Endothelial cell of umbilical vein (primary cell): Measurements from ENCODE around the gene FAM83D. TPM values are rescaled to one million over a fixed set of nuclear protein-coding genes. Genes with fewer than 3 reads are reported as not detected.

Source experiments
- BruUV-seq: library from RNA; stranded (reverse); fragments of 400-500 nt; replicated peaks from 2 replicates; lab custom pipeline; 2021; lab: Mats Ljungman, UMichigan
- CTCF ChIA-PET: fragments of 300-600, 350-600 bp; sonication (Branson Sonifier 250); formaldehyde crosslinking; loops from one replicate; lab custom pipeline; 2021; ENCODE audit warnings: antibody characterized with exemption, inconsistent platforms; lab: Charles Lee
- POLR2A ChIA-PET: fragments of 300-600, 350-600 bp; sonication (Branson Sonifier 250); formaldehyde crosslinking; loops from one replicate; lab custom pipeline; 2021; ENCODE audit warnings: antibody characterized with exemption, inconsistent platforms; lab: Charles Lee
- DNase-seq: peaks from one replicate; pipeline ENCODE4 v3.0.0-alpha.2; 2011; ENCODE audit warnings: low read depth, low spot score
- FAIRE-seq: peaks from 2 replicates; lab custom pipeline; 2011; peaks lifted over from hg19 to GRCh38; lab: Jason Lieb, UNC
- H2AFZ ChIP-seq: 2 replicates; pipeline ENCODE4 v1.6.0; 2012; ENCODE audit warnings: low read depth, low read length, control low read depth, inconsistent platforms
- H3K27ac ChIP-seq: 2 replicates; pipeline ENCODE4 v1.5.1; 2011; ENCODE audit warnings: low read depth, mild to moderate bottlenecking, control low read depth, low read length, moderate library complexity; ENCODE audit not compliant: insufficient read depth
- H3K27me3 ChIP-seq, 2 experiments: 2 replicates each; pipeline versions ENCODE4 v1.6.0 to v1.6.1; 2011; ENCODE audit warnings: low read length in 2 of 2, mixed read lengths in 1 of 2; ENCODE audit not compliant: control insufficient read depth in 2 of 2, insufficient read depth in 2 of 2
- H3K36me3 ChIP-seq, 2 experiments: 2 replicates in 1 of 2; 3 replicates in 1 of 2; pipeline ENCODE4 v1.5.1; 2011; ENCODE audit warnings: low read length in 2 of 2, mild to moderate bottlenecking in 1 of 2, moderate library complexity in 1 of 2; ENCODE audit not compliant: control insufficient read depth in 2 of 2, insufficient read depth in 2 of 2; ENCODE audit errors: extremely low read depth in 1 of 2
- H3K4me1 ChIP-seq: 3 replicates; pipeline ENCODE4 v1.5.1; 2011; ENCODE audit warnings: mild to moderate bottlenecking, low read length; ENCODE audit not compliant: control insufficient read depth, insufficient read depth; ENCODE audit errors: extremely low read depth
- H3K4me2 ChIP-seq: 2 replicates; pipeline ENCODE4 v1.6.1; 2011; ENCODE audit warnings: low read length, control low read depth, mixed read lengths; ENCODE audit not compliant: insufficient read depth
- H3K4me3 ChIP-seq, 3 experiments: fragments of 200-600 bp in 1 of 3; sonication (generic), shearing (Covaris generic) in 1 of 3; replicated peaks in 1 of 3; 2 replicates each; pipeline ENCODE4 v1.5.1; 2011 to 2016; ENCODE audit warnings: control low read depth in 3 of 3, low read length in 3 of 3, mild to moderate bottlenecking in 2 of 3, inconsistent platforms in 1 of 3, low read depth in 1 of 3, moderate library complexity in 1 of 3; ENCODE audit not compliant: insufficient read depth in 1 of 3
- H3K79me2 ChIP-seq: 2 replicates; pipeline ENCODE4 v1.6.0; 2012; ENCODE audit warnings: low read length, inconsistent platforms; ENCODE audit not compliant: control insufficient read depth, insufficient read depth
- H3K9ac ChIP-seq: replicated peaks from 2 replicates; pipeline ENCODE3; 2011; ENCODE audit warnings: low read length, control low read depth; ENCODE audit not compliant: insufficient read depth; ENCODE audit errors: extremely low read depth
- H3K9me1 ChIP-seq: replicated peaks from 3 replicates; pipeline ENCODE4 v1.6.0; 2011; ENCODE audit warnings: mild to moderate bottlenecking, low read length; ENCODE audit not compliant: control insufficient read depth, insufficient read depth; ENCODE audit errors: extremely low read depth
- H3K9me3 ChIP-seq: replicated peaks from 2 replicates; pipeline ENCODE4 v1.5.1; 2012; ENCODE audit warnings: low read length, inconsistent platforms; ENCODE audit not compliant: control insufficient read depth, insufficient read depth
- H4K20me1 ChIP-seq: replicated peaks from 2 replicates; pipeline ENCODE3; 2011; ENCODE audit warnings: mild to moderate bottlenecking, low read length; ENCODE audit not compliant: control insufficient read depth, insufficient read depth; ENCODE audit errors: extremely low read depth
- EZH2 ChIP-seq: IDR thresholded peaks from 2 replicates; pipeline ENCODE4 v1.6.1; 2012; ENCODE audit warnings: borderline replicate concordance, low read depth, mild to moderate bottlenecking, moderate library complexity, low read length, inconsistent platforms; ENCODE audit not compliant: severe bottlenecking
- FOS ChIP-seq: IDR thresholded peaks from 2 replicates; pipeline ENCODE4 v1.6.1; 2011; ENCODE audit warnings: mild to moderate bottlenecking, low read length, moderate library complexity, borderline replicate concordance; ENCODE audit not compliant: insufficient read depth
- GATA2 ChIP-seq: IDR thresholded peaks from 2 replicates; pipeline ENCODE4 v1.7.0; 2011; ENCODE audit warnings: low read depth, mild to moderate bottlenecking, moderate library complexity, mixed read lengths, low read length; ENCODE audit not compliant: insufficient read length, insufficient read depth
- JUN ChIP-seq: IDR thresholded peaks from 2 replicates; pipeline ENCODE4 v1.6.1; 2011; ENCODE audit warnings: borderline replicate concordance, low read depth; ENCODE audit not compliant: insufficient read length, insufficient read depth
- MYC ChIP-seq: IDR thresholded peaks from one replicate; pipeline ENCODE4 v1.6.1; 2011; ENCODE audit warnings: mild to moderate bottlenecking, low read depth, low read length
- POLR2A ChIP-seq: IDR thresholded peaks from 2 replicates; pipeline ENCODE4 v1.6.1; 2012; ENCODE audit warnings: low read depth, mild to moderate bottlenecking, control low read depth, low read length
- POLR2AphosphoS5 ChIP-seq: IDR thresholded peaks from 2 replicates; pipeline ENCODE4 v1.6.1; 2012; ENCODE audit warnings: low read depth, mild to moderate bottlenecking, control low read depth, low read length, moderate library complexity; ENCODE audit not compliant: insufficient read depth
- dilution Hi-C: fragments of 300-500 bp; cut with MboI; formaldehyde crosslinking; loops from one replicate; pipeline ENCODE4 v1.15.0; 2019; ENCODE audit warnings: low sequenced_read_pairs; ENCODE audit not compliant: extremely low pct_ligation_motif_present
- intact Hi-C: fragments of 100-400 bp; cut with micrococcal nuclease; formaldehyde crosslinking; loops from one replicate; pipeline ENCODE4 v1.10.0; 2022
- polyA plus RNA-seq, 4 experiments: library from polyadenylated mRNA; depleted of rRNA in 3 of 4; stranded (reverse) in 3 of 4; unstranded in 1 of 4; fragments of >200 nt; gene quantifications; 2 replicates each; pipeline versions ENCODE4 v1.2.1 to v1.2.3, GENCODE V29; 2011 to 2012; ENCODE audit warnings: missing spikeins in 1 of 4
- total RNA-seq: library from RNA; stranded (reverse); gene quantifications from 2 replicates; pipeline ENCODE4 v1.2.3, GENCODE V29; 2021
- TF ChIP-seq, protein P1 (sequence below): IDR thresholded peaks from 2 replicates; pipeline ENCODE4 v1.6.1; 2011; ENCODE audit not compliant: insufficient read depth, insufficient read length
- TF ChIP-seq, protein P2 (sequence below), 2 donors: IDR thresholded peaks; 1 replicate in 1 of 2; 2 replicates in 1 of 2; pipeline ENCODE4 v1.5.1; 2011; ENCODE audit warnings: low read length in 2 of 2, mild to moderate bottlenecking in 2 of 2, moderate library complexity in 2 of 2, control low read depth in 1 of 2, inconsistent platforms in 1 of 2, low read depth in 1 of 2; ENCODE audit not compliant: insufficient read depth in 1 of 2; ENCODE audit errors: extremely low read depth in 1 of 2

Gene FAM83D
- total and polyA plus RNA-seq, 2 donors (not counting 3 experiments of a cell fraction or from before 2014, with no cell fraction given) = 41.0 to 46.0 TPM

DNA sequence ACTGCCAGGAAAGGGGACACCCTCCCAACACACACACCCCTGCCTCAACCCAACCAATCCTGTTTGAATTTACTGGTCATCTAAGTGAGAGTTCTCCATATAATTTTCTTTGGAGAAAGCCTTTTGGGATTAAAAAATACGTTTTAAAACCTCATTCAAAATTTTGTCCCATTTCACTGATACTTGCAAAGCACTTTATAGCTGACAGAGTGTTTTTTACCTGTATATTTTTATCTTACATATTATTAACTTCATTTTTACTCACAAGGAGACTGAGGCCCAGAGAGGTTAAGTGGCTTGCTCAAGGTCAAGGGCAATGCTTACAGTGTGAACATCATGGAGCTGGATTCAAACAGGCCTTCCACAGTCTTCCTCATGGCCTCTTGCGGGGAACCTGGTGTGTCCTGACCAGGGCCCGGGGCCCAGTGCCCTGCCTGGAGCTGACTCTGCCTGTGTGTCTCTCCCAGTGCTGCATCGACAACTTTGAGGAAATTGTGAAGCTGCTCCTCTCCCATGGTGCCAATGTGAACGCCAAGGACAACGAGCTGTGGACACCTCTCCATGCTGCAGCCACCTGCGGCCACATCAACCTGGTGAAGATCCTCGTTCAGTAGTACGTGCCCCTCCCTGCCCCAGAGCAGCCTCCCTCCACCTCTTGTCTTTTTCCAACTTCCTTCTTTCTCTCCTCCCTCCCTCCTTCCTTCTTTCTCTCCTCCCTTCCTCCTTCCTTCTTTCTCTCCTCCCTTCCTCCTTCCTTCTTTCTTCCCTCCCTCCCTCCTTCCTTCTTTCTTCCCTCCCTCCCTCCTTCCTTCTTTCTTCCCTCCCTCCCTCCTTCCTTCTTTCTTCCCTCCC, 30.9 kb upstream of the FAM83D start:
- FAIRE-seq = no peak
- intact Hi-C loops = no loop called here
- POLR2A ChIA-PET = no interaction called here

More for the DNA sequence above, 30.9 kb upstream of the FAM83D start:
- CTCF ChIA-PET = interaction anchor here (0.9 to 1.8 kb wide), 6 partner anchors 20 to 246 kb away, joined by 3 to 7 read pairs (median 4); no protein-coding TSS in a partner anchor
- Histone ChIP-seq H2AFZ (no peak overlapping the region), H3K27ac (no peak overlapping the region), H3K27me3 (no peaks in the 10 kb centered on the region), H4K20me1 (no peaks in the 10 kb centered on the region), H3K4me3 (no peak overlapping the region), H3K9me1 (no peaks in the 10 kb centered on the region), H3K9me3 (no peaks in the 10 kb centered on the region), H3K4me2 (no peak overlapping the region), H3K79me2 (no peaks in the 10 kb centered on the region), H3K4me1 (peaks cover 5% of the 10 kb centered on the region), H3K9ac (no peak overlapping the region), H3K36me3 (peaks cover 0 to 18% of the 10 kb centered on the region in 2 experiments)
- no TSS peak for BruUV-seq
- dilution Hi-C loops = no loop called here
- TF ChIP-seq POLR2A (no peak), POLR2AphosphoS5 (no peak), GATA2 (no peak), JUN (no peak), FOS (no peak), MYC (no peak), EZH2 (no peak)
- TF ChIP-seq, protein P1, sequence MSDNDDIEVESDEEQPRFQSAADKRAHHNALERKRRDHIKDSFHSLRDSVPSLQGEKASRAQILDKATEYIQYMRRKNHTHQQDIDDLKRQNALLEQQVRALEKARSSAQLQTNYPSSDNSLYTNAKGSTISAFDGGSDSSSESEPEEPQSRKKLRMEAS = no peak
- TF ChIP-seq, protein P2, sequence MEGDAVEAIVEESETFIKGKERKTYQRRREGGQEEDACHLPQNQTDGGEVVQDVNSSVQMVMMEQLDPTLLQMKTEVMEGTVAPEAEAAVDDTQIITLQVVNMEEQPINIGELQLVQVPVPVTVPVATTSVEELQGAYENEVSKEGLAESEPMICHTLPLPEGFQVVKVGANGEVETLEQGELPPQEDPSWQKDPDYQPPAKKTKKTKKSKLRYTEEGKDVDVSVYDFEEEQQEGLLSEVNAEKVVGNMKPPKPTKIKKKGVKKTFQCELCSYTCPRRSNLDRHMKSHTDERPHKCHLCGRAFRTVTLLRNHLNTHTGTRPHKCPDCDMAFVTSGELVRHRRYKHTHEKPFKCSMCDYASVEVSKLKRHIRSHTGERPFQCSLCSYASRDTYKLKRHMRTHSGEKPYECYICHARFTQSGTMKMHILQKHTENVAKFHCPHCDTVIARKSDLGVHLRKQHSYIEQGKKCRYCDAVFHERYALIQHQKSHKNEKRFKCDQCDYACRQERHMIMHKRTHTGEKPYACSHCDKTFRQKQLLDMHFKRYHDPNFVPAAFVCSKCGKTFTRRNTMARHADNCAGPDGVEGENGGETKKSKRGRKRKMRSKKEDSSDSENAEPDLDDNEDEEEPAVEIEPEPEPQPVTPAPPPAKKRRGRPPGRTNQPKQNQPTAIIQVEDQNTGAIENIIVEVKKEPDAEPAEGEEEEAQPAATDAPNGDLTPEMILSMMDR (IDR thresholded peaks at IDR 0.05; ENCODE audit: extremely low read depth in 1 of 2, insufficient read depth in 1 of 2, low read depth in 1 of 2, low read length in 2 of 2) = no peak
- DNase-seq = no peak
